ENCODE data around the gene USP28.

DNA sequence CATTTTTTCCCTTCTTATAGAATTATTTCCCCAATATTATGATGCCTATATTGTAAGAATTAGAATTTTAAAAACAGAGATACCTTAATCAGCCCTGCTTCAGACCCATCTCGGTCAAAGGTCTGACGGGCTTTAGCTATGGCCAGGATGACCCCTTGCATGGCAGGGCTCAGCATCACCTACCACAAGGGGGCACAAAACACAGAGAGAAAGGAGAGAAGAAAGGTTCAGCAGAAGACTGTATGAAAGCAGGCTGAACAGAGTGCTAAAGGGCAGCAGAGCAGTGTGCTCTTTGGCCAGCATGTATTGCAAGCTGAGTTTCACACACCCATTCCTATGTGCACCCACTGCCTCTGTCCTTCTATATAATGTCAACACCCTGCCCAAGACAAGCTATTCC lies 69.0 kb downstream of the USP28 start:
- TF ChIP-seq POLR2A (IDR thresholded peaks at IDR 0.05) = no peak
- TF ChIP-seq, protein P1, sequence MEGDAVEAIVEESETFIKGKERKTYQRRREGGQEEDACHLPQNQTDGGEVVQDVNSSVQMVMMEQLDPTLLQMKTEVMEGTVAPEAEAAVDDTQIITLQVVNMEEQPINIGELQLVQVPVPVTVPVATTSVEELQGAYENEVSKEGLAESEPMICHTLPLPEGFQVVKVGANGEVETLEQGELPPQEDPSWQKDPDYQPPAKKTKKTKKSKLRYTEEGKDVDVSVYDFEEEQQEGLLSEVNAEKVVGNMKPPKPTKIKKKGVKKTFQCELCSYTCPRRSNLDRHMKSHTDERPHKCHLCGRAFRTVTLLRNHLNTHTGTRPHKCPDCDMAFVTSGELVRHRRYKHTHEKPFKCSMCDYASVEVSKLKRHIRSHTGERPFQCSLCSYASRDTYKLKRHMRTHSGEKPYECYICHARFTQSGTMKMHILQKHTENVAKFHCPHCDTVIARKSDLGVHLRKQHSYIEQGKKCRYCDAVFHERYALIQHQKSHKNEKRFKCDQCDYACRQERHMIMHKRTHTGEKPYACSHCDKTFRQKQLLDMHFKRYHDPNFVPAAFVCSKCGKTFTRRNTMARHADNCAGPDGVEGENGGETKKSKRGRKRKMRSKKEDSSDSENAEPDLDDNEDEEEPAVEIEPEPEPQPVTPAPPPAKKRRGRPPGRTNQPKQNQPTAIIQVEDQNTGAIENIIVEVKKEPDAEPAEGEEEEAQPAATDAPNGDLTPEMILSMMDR (IDR thresholded peaks at IDR 0.05) = peak in 1 of 4 experiments; percentile 11
